ENCODE results near the gene MRPS34. TPM values are rescaled to one million over a fixed set of nuclear protein-coding genes. Genes with fewer than 3 reads are reported as not detected.

MRPS34 gene
- total and polyA plus RNA-seq, 9 of the 15 experiments (the other 6 are each of a cell fraction or from before 2014, with no cell fraction given) = 5.2 to 334 (median 92.8) TPM

DNA sequence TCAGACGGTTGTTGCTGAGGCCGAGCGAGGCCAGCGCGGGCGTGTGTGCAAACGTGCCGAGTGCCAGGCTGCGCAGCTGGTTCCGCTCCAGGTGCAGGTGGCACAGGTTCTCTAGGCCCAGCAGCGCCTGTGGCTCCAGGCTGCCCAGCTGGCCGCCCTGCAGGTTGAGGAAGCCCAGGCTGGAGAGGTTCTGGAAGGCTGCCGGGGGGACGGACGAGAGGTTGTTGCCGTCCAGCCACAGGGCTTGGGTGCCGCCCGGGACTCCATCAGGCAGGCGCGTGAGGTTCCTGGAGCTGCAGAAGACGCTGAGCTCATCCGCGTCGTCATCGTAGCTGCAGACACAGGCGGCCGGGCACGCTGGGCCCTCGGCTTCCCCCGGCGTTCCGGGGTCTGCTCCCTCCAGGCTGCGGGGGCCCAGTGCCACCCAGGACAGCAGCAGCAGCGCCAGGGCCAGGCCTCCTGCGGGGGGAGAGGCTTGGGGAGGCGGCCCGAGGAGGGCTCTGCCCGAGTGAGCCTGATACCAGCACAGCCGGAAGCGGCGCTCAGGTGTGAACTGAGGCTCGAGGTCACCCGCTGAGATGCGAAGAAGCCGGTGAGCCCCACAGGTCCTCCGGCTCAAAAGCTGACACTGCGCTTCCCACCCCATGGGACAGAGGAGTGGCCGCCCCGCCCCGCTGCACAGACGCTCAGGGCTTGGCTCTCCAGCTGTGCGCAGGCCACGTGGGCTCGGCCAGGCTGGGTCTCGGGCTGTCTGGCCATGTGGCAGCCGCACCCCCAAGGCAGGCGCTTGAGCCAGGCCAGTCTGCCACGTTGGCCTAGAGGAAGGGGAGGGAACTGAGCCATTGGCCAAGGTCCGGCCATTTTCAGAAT, 19.2 kb upstream of the MRPS34 start:
- POLR2A ChIA-PET = interaction anchor here (0.5 to 1.3 kb wide), 6 partner anchors 7 to 172 kb away, joined by 3 to 7 read pairs (median 4); partner anchors contain the start of genes NUBP2 and SPSB3
- BruUV-seq (replicated peaks) = no TSS peak
- H4K20me1 ChIP-seq (replicated peaks; ENCODE audit: control insufficient read depth, insufficient read depth, low read length) = no peaks in the 10 kb centered on the region
- H3K4me1 ChIP-seq (replicated peaks in 1 of 2; ENCODE audit: control insufficient read depth in 2 of 2, insufficient read depth in 2 of 2, low read length in 2 of 2) = peaks cover 0 to 62% of the 10 kb centered on the region in 2 experiments; a peak in 2 of 5 replicates
- in situ Hi-C loops (cut with MboI) (no loop called here), intact Hi-C loops (cut with micrococcal nuclease) (no loop called here)
- no peak overlapping the region for H3K4me3 ChIP-seq
- H3K79me2 ChIP-seq (ENCODE audit: control insufficient read depth, insufficient read depth, low read length) = peaks cover 1% of the 10 kb centered on the region; the same call in 1 of the 3 replicates
- no peak overlapping the region for H2AFZ ChIP-seq (ENCODE audit: low read depth, low read length)
- FAIRE-seq (no peak), ATAC-seq (no peak; the same call in 2 of the 3 replicates), DNase-seq (ENCODE audit: extremely low read depth in 1 of 4, low spot score in 3 of 4) (no peak)
- no peaks in the 10 kb centered on the region for H3K9me1 ChIP-seq (ENCODE audit: control insufficient read depth, insufficient read depth, low read length)
- CTCF ChIA-PET (ENCODE audit: low intra/inter-chr PET ratio) = no interaction called here
- no peak overlapping the region for H3K27ac ChIP-seq (ENCODE audit: extremely low read depth, low read depth, low read length)
- H3K4me2 ChIP-seq (ENCODE audit: insufficient read depth, low read length) = no peak overlapping the region
- H3K27me3 ChIP-seq (ENCODE audit: control insufficient read depth in 2 of 2, insufficient read depth in 2 of 2, low read length in 2 of 2) = no peaks in the 10 kb centered on the region
- 87% methylated on average over 33 of the region's 59 CpGs for WGBS (ENCODE audit: insufficient coverage, low coverage, missing lambda C conversion rate)
- peaks cover 31% of the 10 kb centered on the region; the same call in 1 of the 3 replicates for H3K36me3 ChIP-seq (ENCODE audit: control insufficient read depth, insufficient read depth, low read length)
- TF ChIP-seq ATF1 (CRISPR knock-in tag; IDR thresholded peaks at IDR 0.05) (no peak), ATF1 (tag; IDR thresholded peaks at IDR 0.05) (no peak), HNRNPL (IDR thresholded peaks at IDR 0.05; ENCODE audit: low read depth, low read length) (0 out of 2 replicates have a peak, but pooled peaks have one; percentile 2)
- no peaks in the 10 kb centered on the region for H3K9me3 ChIP-seq (replicated peaks; ENCODE audit: control insufficient read depth, insufficient read depth, low read depth, low read length)
- H3K9ac ChIP-seq (ENCODE audit: insufficient read depth in 1 of 2, low read depth in 2 of 2, low read length in 2 of 2) = no peak overlapping the region
